AML-193 (cell line): ENCODE results near the gene OR8G1.
"Not testable (repeated sequence)": the region's sequence is repeated elsewhere in the genome, so short reads cannot be mapped to it uniquely, and the experiment has no call there.

Experiments used
- DNase-seq, 2 experiments: peaks; one replicate each; lab custom pipeline; 2025; lab: John Stamatoyannopoulos, UW

Gene OR8G1

DNA sequence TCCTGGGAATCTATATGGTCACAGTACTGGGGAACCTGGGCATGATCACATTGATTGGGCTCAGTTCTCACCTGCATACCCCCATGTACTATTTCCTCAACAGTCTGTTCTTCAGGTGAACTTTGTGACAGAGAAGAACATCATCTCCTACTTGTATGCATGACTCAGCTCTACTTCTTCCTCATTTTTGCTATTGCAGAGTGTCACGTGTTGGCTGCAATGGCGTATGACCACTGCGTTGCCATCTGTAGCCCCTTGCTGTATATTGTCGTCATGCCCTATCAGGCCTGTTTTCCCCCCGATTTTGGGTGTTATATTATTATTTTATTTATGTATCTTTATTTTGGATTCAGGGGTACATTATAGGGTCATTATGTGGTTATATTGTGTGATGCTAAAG lies 2.4 kb upstream of the OR8G1 start:
- DNase-seq: no peak

DNA sequence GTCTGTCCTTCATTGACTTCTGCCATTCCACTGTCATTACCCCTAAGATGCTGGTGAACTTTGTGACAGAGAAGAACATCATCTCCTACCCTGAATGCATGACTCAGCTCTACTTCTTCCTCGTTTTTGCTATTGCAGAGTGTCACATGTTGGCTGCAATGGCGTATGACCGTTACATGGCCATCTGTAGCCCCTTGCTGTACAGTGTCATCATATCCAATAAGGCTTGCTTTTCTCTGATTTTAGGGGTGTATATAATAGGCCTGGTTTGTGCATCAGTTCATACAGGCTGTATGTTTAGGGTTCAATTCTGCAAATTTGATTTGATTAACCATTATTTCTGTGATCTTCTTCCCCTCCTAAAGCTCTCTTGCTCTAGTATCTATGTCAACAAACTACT lies 9.0 kb downstream of the OR8G1 start:
- DNase-seq: not testable (repeated sequence)

DNA sequence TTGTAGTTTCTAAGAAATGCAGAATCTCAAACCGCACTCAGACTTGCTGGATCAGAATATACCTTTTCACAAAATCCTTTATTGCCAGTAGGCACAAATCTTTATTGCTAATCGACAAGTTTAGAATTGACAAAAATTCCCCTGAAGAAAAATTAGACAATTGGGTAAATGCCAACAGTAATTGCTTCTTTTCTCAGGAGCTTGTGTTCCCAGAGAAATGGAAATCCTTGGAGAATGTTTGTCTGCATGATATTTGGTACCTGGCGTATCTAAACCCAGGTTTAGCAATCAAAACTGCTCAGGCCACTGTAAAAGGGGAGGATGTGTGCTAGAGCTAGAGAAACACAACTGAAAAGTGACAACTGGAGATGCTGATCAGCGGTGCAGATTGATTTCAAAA lies 15.2 kb downstream of the OR8G1 start, which contains the start of gene OR8G5:
OR8G5 (plus strand) TSS at position 301 of the 400 bp plus-strand sequence. CDS start 8,556 bp downstream, outside the sequence.
- no peak for DNase-seq

DNA sequence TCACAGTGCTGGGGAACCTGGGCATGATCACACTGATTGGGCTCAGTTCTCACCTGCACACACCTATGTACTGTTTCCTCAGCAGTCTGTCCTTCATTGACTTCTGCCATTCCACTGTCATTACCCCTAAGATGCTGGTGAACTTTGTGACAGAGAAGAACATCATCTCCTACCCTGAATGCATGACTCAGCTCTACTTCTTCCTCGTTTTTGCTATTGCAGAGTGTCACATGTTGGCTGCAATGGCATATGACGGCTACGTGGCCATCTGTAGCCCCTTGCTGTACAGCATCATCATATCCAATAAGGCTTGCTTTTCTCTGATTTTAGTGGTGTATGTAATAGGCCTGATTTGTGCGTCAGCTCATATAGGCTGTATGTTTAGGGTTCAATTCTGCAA lies 24.1 kb downstream of the OR8G1 start:
- not testable (repeated sequence) for DNase-seq

DNA sequence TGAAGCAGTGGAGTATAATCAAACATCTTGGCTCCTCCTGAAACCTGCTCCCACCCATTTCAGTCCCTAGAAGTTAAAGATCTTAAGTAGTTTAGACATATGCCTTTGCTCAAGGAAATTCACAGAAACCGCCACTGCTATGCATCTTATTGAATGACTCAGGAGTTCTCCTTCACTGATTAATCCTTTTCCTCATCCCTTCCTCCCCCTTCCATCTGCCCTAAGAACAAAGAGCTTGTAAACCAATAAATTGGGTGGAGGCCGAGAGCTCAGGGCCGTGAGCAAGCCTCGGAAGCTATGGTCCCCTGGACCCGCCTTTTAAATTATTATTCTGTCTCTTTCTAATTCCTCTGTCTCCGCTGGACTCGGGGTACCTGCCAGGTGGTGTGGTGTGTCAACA lies 30.0 kb downstream of the OR8G1 start:
- DNase-seq: not testable (repeated sequence)

DNA sequence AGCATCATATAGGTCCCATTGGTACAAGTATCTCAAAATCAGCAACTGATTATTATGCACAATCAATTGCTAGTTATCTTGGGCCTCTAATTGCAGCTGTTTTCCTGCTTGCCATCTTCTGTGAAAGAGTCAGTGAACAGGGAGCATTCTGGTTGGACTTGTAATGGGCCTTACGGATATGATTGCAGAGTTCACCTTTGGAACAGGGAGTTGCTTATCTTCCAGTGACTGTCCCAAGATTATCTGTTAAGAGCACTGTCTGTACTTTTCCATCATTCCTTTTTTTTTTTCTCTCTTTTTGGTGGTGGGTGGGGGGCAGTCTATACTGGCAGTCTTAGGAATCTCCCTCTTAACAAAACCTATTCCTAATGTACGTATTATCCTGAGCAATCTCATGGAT lies 33.1 kb downstream of the OR8G1 start:
- no peak for DNase-seq

DNA sequence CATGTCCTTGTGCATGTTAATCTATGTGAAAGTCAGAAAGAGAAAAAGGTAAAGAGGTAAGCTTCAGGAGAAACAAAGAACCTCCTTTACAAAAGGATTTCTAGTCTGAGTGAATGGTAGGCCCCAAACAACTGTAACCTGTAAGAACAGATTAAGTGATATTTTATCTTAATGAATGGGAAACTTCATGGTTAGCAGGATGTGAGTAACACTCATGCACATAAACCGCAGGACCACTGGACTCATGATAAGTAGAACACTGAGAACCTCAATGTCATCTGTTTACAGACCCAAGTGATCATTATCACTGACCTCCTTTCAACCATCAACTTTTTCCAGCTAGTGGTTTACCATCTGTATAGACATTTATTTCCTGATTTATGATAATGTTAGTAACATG lies 35.2 kb downstream of the OR8G1 start:
- DNase-seq: no peak

DNA sequence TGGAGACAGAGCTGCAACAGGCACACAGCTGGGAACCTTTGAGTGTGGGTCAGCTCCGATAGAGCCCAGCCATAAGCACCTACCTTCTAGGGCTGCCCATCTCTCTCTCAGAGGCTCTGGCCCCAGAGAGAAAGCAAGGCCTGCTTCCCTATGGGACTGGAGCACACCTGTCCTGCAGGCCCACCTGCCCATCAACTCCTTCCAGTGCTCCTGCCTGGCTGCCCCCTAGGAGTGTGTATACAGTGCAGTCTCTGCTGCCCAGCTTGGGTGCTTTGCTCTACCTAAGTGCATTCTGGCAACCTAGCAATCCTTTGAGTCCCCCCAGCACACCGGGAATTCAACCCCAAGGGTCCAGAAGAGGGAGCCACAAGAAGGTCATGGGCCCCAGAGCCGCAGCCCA lies 36.3 kb downstream of the OR8G1 start:
- no peak for DNase-seq

DNA sequence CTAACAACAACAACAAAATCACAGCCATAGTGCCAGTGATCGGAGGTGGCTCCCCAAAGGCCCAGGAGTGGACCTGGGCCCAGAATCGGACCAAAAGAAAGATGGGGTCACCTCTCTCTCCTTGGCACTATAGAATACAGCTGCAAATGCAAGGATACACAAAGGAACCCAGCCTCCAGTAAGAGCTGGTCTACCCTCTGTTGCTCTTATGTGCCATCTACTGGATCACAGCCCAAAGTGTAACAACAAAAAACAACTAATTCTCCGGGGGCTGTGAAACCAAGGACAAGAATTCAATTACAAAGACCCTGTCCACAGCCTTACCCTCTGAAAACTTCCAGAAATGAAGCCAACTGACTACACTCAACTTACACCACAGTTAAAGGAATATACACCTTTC lies 36.9 kb downstream of the OR8G1 start:
- no peak for DNase-seq

DNA sequence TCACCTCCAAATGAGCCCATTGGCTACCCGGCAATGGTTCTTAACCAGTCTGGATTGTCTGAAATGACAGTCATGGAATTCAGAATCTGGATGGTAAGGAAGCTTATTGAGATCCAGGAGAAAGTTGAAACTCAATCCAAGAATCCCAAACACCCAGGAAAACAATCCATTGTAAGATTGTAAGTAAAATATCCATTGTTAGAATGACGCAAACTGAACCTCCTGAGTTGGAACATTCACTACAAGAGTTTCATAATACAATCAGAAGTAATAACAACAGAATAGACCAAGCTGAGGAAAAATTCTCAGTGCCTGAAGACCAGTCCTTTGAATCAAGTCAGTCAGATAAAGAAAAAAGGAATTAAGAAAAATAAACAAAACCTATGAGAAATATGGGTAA lies 37.4 kb downstream of the OR8G1 start:
- DNase-seq: no peak

DNA sequence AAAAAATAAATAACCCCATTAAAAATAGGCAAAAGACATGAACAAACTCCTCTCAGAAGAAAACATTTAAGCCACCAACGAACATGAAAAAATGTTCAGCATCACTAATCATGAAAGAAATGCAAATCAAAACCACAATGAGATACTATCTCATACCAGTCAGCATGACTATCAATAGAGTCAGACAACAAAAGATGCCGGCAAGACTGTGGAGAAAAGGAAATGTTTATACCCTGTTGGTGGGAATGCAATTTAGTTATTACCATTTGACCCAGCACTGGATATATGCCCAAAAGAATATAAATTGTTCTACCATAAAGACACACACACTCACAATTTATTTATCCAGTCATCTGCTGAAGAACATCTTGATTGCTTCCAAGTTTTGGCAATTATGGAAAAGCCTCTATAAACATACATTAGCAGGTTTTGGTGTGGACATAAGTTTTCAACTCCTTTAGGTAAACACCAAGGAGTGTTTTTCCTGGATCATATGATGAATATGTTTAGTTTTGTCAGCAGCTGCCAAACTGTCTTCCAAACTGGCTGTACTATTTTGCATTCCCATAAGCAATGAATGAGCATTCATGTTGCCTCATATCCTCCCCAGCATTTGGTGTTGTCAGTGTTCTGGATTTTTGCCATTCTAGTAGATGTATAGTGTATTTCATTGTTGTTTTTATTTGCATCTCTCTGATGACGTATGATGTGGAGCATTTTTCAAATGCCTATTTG lies 44.9 kb downstream of the OR8G1 start:
- DNase-seq: no peak

DNA sequence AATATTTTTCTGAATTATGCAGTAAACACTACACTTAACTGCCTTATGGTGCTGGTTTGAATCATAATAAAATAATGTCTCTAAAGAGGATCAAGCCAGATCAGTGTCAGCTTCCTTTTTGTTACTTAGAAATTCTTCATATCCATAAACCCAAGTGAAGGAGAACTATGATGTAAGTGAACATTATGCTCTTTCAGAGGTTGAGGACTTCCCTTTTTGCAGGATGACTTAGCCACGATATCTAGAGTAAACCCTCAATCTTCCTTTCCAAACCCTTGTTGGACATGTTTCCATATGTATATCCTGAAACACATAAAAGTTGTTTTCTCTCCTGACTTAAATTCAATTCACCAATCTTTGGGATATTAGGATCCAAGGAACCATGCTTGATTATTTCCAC lies 53.8 kb downstream of the OR8G1 start:
- DNase-seq: no peak

DNA sequence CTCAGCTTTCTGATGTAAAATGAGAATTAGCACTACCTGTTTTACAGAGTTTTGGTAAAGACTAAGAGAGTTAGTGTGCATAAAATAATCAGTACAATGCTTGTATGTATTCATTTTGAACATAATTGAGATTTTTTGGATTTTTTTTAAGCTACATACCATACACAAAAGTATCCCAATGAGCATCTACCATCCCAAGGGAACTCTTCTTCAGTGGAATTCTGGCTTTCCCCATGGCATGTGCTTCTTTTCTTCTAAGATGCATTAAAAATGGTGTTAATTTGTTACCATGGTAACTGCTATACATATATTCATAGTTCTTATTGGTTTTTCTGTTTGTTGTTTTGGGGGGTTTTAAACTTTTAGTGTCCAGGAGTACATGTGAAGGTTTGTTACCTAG lies 55.1 kb downstream of the OR8G1 start:
- no peak for DNase-seq

DNA sequence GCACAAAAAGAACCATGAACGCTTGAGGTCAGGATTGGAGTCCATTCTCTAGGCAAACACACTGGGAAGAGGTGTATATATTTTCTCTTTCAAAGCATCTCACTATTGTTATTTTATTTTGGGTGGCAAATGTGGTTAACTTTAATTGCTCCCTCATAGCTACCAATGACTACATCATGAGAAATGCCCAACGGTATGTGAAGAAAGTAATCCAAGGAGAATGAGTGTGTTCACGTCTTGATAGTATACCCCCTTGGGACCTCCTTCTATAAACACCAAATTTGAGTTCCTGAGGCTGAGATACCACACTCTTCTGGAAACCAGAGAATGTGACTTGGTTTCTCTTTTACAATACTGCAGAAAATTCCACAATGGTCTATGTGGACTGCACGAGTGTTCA lies 57.0 kb downstream of the OR8G1 start:
- no peak for DNase-seq

DNA sequence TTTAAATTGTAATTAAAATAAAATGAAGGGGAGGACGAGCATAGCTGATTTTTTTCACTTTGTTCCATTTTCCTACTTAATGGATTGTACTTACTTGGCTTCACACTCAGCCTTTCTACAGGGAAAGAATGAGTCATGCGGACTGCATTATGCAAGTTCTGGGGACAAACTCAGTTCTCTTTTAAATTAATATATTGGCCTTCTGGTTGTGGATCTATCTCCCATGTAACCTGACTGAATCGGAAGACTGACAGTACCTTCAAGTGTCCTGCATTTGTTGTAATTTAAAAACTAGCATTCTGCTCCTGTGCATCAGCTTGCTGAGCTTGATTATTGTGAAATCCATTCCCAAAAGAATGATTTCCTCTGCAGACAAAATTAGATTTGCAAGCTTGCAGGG lies 60.7 kb downstream of the OR8G1 start:
- DNase-seq: no peak

DNA sequence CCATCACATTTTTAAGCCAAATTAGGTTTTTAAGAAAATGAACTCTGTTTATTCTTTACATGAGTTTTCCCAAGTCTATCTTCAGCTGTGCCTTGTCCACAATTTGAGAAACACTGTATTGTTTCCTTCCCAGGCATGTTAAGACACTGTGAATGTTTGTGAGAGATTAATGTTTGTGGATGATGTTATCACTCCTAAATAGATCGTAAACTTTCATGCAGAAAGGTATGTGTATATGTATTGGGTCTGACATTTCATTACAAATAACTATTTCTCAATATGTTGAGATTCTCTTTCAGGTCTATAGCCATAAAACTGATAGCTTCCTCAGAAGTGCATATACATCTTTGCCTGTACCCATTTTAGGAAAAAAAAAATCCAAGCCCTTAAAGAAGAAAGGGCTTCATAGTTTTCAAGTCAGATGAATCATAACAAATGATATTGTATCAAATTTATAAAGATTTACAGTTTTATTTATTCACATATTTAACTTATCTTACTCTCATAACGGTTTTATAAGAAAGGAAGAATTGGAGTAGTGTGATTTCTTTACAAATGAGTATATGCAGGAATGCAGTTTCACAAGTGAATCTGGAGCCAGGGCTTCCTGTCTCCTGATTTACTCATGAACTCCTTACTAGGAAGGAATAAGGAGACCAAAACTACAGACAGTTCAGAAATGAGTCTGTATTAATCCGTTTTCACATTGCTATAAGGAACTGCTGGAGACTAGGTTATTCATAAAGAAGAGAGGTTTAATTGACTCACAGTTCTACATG lies 61.6 kb downstream of the OR8G1 start:
- no peak for DNase-seq
